ENCODE results near the gene CAB39. TPM values are rescaled to one million over a fixed set of nuclear protein-coding genes. Genes with fewer than 3 reads are reported as not detected.
"Not testable (repeated sequence)": the region's sequence is repeated elsewhere in the genome, so short reads cannot be mapped to it uniquely, and the experiment has no call there.

The CAB39 gene
- total RNA-seq, 4 donors from 2014 or later, result 60.2 to 124 (median 72.2) TPM

GRCh38 chr2:230696670-230697069 lies 16.0 kb upstream of the CAB39 start:
- TF ChIP-seq CTCF (IDR thresholded peaks at IDR 0.05), result no peak
- no peak for TF ChIP-seq POLR2A (IDR thresholded peaks at IDR 0.05)
- H3K4me1 ChIP-seq, result no peaks in the 10 kb centered on the region

GRCh38 chr2:230697676-230698075 lies 15.0 kb upstream of the CAB39 start:
- H3K4me3 ChIP-seq, result no peak overlapping the region
- H3K27ac ChIP-seq, result no peak overlapping the region
- TF ChIP-seq POLR2A (IDR thresholded peaks at IDR 0.05) (no peak), CTCF (IDR thresholded peaks at IDR 0.05) (no peak)
- H3K4me1 ChIP-seq, result no peaks in the 10 kb centered on the region
- H3K27me3 ChIP-seq, result no peaks in the 10 kb centered on the region
- no peaks in the 10 kb centered on the region for H3K9me3 ChIP-seq
- DNase-seq, result no peak
- no peaks in the 10 kb centered on the region for H3K36me3 ChIP-seq

More at GRCh38 chr2:230696670-230697069, 16.0 kb upstream of the CAB39 start:
- no peak overlapping the region for H3K27ac ChIP-seq
- H3K4me3 ChIP-seq, result no peak overlapping the region
- H3K36me3 ChIP-seq, result no peaks in the 10 kb centered on the region
- no peak for DNase-seq
- no peaks in the 10 kb centered on the region for H3K9me3 ChIP-seq
- H3K27me3 ChIP-seq, result no peaks in the 10 kb centered on the region

GRCh38 chr2:230698753-230699152 lies 13.9 kb upstream of the CAB39 start:
- not testable (repeated sequence) for H3K27ac ChIP-seq, H3K9me3 ChIP-seq, H3K4me3 ChIP-seq, H3K27me3 ChIP-seq, DNase-seq, H3K36me3 ChIP-seq, H3K4me1 ChIP-seq

GRCh38 chr2:230700447-230700846 lies 12.2 kb upstream of the CAB39 start:
- Histone ChIP-seq H3K4me1 (no peaks in the 10 kb centered on the region), H3K36me3 (no peaks in the 10 kb centered on the region), H3K9me3 (no peaks in the 10 kb centered on the region), H3K27ac (no peak overlapping the region), H3K4me3 (no peak overlapping the region), H3K27me3 (no peaks in the 10 kb centered on the region)
- TF ChIP-seq POLR2A (IDR thresholded peaks at IDR 0.05) (no peak), CTCF (IDR thresholded peaks at IDR 0.05) (no peak)
- no peak for DNase-seq

GRCh38 chr2:230701308-230701707 lies 11.3 kb upstream of the CAB39 start:
- Histone ChIP-seq H3K4me3 (no peak overlapping the region), H3K4me1 (no peaks in the 10 kb centered on the region), H3K36me3 (no peaks in the 10 kb centered on the region), H3K27me3 (no peaks in the 10 kb centered on the region), H3K9me3 (no peaks in the 10 kb centered on the region), H3K27ac (no peak overlapping the region)
- no peak for TF ChIP-seq POLR2A (IDR thresholded peaks at IDR 0.05)
- no peak for TF ChIP-seq CTCF (IDR thresholded peaks at IDR 0.05)
- DNase-seq, result no peak

GRCh38 chr2:230702457-230702856 lies 10.2 kb upstream of the CAB39 start:
- H3K4me3 ChIP-seq, DNase-seq, H3K9me3 ChIP-seq, H3K27ac ChIP-seq, H3K27me3 ChIP-seq, H3K36me3 ChIP-seq: not testable (repeated sequence)
- peaks cover 0 to 10% (median 2%) of the 10 kb centered on the region in 4 donors for H3K4me1 ChIP-seq

- H3K36me3 ChIP-seq, result no peaks in the 10 kb centered on the region
- DNase-seq, result no peak
- no peaks in the 10 kb centered on the region for H3K27me3 ChIP-seq
- TF ChIP-seq POLR2A (IDR thresholded peaks at IDR 0.05) (no peak), CTCF (IDR thresholded peaks at IDR 0.05) (no peak)
- no peak overlapping the region for H3K27ac ChIP-seq
- no peaks in the 10 kb centered on the region for H3K9me3 ChIP-seq
- H3K4me3 ChIP-seq, result no peak overlapping the region
- H3K4me1 ChIP-seq, result peaks cover 0 to 19% (median 2%) of the 10 kb centered on the region in 4 donors
Measured at GRCh38 chr2:230703514-230703913, 9.1 kb upstream of the CAB39 start.
